Psoas muscle (tissue), 8 donors: Measurements from ENCODE around the gene MGARP. TPM values are rescaled to one million over a fixed set of nuclear protein-coding genes. Genes with fewer than 3 reads are reported as not detected.
A peak's percentile ranks its signal among the peaks of the same experiment; 100 is the strongest.
"Not testable (repeated sequence)": the region's sequence is repeated elsewhere in the genome, so short reads cannot be mapped to it uniquely, and the experiment has no call there.

Source experiments
- ATAC-seq, 4 donors: fragments of 200-7000 bp; cut with Tn5 transposase; one replicate each; pipeline ENCODE4 v1.9.1; 2020; ENCODE audit warnings: moderate library complexity in 3 of 4, mild to moderate bottlenecking in 2 of 4
- DNase-seq, 2 donors: peaks; one replicate each; pipeline ENCODE4 v3.0.0-alpha.2; 2020
- H3K27ac ChIP-seq: fragments of 200-600 bp; one replicate; pipeline ENCODE4 v1.8.0; 2022
- H3K27me3 ChIP-seq, 3 donors: fragments of 200-600 bp in 1 of 3; one replicate each; pipeline versions ENCODE4 v1.6.1 to v1.8.0; 2013 to 2022; ENCODE audit warnings: low read length in 2 of 3, mild to moderate bottlenecking in 2 of 3, moderate library complexity in 1 of 3; ENCODE audit not compliant: insufficient read depth in 3 of 3
- H3K36me3 ChIP-seq, 2 donors: fragments of 200-600 bp in 1 of 2; one replicate each; pipeline versions ENCODE4 v1.6.1 to v1.8.0; 2013 to 2022; ENCODE audit warnings: low read depth in 1 of 2, mild to moderate bottlenecking in 1 of 2, moderate library complexity in 1 of 2; ENCODE audit not compliant: insufficient read depth in 1 of 2
- H3K4me1 ChIP-seq: fragments of 200-600 bp; one replicate; pipeline ENCODE4 v1.8.0; 2022
- H3K4me3 ChIP-seq: fragments of 200-600 bp; one replicate; pipeline ENCODE4 v1.8.0; 2022; ENCODE audit warnings: mild to moderate bottlenecking
- H3K9me3 ChIP-seq: fragments of 200-600 bp; one replicate; pipeline ENCODE4 v1.8.0; 2022
- WGBS, 3 donors: extraction: QIAGEN DNeasy Blood & Tissue Kit; methylation state at CpG; one replicate each; pipeline versions ENCODE4 v1.1.6 to v1.1.7; 2013; 5-methylcytosine and 5-hydroxymethylcytosine counted together
- intact Hi-C, 2 donors: fragments of 100-400 bp; cut with DNase I; formaldehyde crosslinking; loops; one replicate each; pipeline versions ENCODE4 v1.11.0 to v1.14.2; 2022
- long read RNA-seq, 2 donors: library from polyadenylated mRNA; unstranded; transcript quantifications; one replicate each; pipeline ENCODE4 v2.0.0, GENCODE V29; 2021
- polyA plus RNA-seq, 3 donors: library from polyadenylated mRNA; stranded (reverse); fragments of 200-250 nt; gene quantifications; one replicate each; pipeline ENCODE4 v1.2.3, GENCODE V29; 2013
- total RNA-seq, 4 donors: library from RNA; stranded (reverse); fragmentation: NEBNext Ultra II Directional in 2 of 4; extraction: Animal tissue kit (Norgen Biotek cat#: 25700) in 2 of 4; gene quantifications; one replicate each; pipeline versions ENCODE4 v1.2.1 to v1.2.4, GENCODE V29; 2021 to 2023
- TF ChIP-seq, protein P1 (sequence below): fragments of 200-600 bp; IDR thresholded peaks from one replicate; pipeline ENCODE4 v1.8.0; 2022; ENCODE audit warnings: antibody characterized with exemption
- donor health status: healthy with polysubstance abuse.
- donor health status: DM: no; HTN: no; CAD: no; lungs with moderate emphysema.
- donor health status: Bipolar disorder and iron deficiency.
- donor health status: healthy.
- donor health status: DM: yes; HTN: yes; CAD: no.
- donor health status: DM: no; HTN: no; CAD: no.
- donor health status: DM: no; HTN: no; CAD: no.
- donor health status: DM: yes; HTN: yes; CAD: no.

MGARP gene
- total RNA-seq, result 1 to 10 TPM in 1 of 4 donors, under 1 TPM in 2, not detected in 1; 0.26 to 1.0 (median 0.34) TPM
- 1 to 10 TPM in 1 of 3 donors, under 1 TPM in 2; 0.13 to 2.1 (median 0.27) TPM for polyA plus RNA-seq
- long read RNA-seq, donor 1, result 0 reads
- long read RNA-seq, donor 2, result 0 reads

DNA sequence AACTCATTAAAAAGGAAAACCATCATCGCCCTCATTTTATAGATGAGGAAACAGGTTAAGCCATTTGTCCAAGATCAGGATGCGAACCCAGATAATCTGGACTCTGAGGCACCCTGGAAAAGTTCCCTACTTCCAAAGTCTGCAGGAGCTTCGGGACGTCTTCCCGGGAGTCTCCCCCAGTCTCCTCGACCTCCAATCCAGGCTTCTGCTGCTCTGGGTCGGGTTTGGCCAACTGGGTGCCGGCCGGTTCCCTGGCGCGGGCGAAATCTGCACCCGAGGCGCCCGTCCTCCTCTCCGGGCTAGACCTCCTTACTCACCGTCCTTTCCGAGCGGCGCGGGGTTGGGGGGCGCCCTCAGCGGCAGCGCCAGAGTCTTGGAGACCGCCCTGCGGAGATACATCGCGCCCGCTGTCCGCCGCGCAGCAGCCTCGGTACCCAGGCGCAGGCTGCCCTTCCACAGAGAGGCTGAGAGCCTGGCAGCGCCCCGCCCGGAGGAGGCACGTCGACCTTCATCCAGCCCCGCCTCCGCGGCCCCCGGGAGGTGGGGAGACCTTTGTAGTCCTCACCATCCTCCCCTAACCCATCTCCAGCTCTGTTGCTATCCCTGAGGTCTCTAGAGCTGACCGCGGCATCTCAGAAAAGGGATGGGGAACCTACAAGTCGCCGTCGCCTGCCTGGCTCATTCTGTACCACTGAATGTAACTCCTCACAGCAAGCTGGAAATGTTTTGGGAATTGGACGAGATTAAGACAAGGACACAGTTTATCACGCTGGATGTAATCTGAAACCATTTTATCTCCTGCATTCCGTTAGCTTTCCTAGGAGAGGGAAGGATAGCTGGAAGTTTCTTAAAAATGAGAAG lies at the start of gene MGARP:
Gene MGARP (minus strand): TSS at position 466 of the 861 bp plus-strand sequence. CDS start 67 bp downstream, at position 399.
- peak within 1 kb of the TSS; percentile 60 for H3K4me3 ChIP-seq
- H3K9me3 ChIP-seq, result no peaks in the 10 kb centered on the region
- intact Hi-C loops, result loop anchor here in 1 of 2 donors (5.0 kb wide), 1 partner anchor 43 kb away; no protein-coding TSS in a partner anchor
- WGBS, 3 donors, result 9 to 15% (median 10%) methylated on average over 50 to 51 of the region's 51 CpGs
- H3K4me1 ChIP-seq, result no peaks in the 10 kb centered on the region
- TF ChIP-seq, protein P1, sequence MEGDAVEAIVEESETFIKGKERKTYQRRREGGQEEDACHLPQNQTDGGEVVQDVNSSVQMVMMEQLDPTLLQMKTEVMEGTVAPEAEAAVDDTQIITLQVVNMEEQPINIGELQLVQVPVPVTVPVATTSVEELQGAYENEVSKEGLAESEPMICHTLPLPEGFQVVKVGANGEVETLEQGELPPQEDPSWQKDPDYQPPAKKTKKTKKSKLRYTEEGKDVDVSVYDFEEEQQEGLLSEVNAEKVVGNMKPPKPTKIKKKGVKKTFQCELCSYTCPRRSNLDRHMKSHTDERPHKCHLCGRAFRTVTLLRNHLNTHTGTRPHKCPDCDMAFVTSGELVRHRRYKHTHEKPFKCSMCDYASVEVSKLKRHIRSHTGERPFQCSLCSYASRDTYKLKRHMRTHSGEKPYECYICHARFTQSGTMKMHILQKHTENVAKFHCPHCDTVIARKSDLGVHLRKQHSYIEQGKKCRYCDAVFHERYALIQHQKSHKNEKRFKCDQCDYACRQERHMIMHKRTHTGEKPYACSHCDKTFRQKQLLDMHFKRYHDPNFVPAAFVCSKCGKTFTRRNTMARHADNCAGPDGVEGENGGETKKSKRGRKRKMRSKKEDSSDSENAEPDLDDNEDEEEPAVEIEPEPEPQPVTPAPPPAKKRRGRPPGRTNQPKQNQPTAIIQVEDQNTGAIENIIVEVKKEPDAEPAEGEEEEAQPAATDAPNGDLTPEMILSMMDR, result no peak
- H3K27ac ChIP-seq, result no peak within 1 kb of the TSS
- no peaks in the 10 kb centered on the region for H3K36me3 ChIP-seq
- ATAC-seq, result peak in 3 of 4 donors; percentile 36 to 65 (median 38)
- peak in 1 of 2 donors; percentile 31 for DNase-seq
- H3K27me3 ChIP-seq, result peaks cover 0 to 6% (median 2%) of the 10 kb centered on the region in 3 donors

GRCh38 chr4:139329665-139330200 lies 49.7 kb upstream of the MGARP start:
- no peaks in the 10 kb centered on the region for H3K9me3 ChIP-seq
- H3K4me1 ChIP-seq, result peaks cover 8% of the 10 kb centered on the region
- 79 to 91% (median 87%) methylated on average over 4 of the region's 4 CpGs for WGBS, 3 donors
- TF ChIP-seq, protein P1, result no peak
- no peaks in the 10 kb centered on the region for H3K27me3 ChIP-seq
- no peak overlapping the region for H3K27ac ChIP-seq
- no peak overlapping the region for H3K4me3 ChIP-seq
- no peak for DNase-seq
- intact Hi-C loops, result no loop called here
- H3K36me3 ChIP-seq, result peaks cover 0 to 2% of the 10 kb centered on the region in 2 donors
- ATAC-seq, result no peak

DNA sequence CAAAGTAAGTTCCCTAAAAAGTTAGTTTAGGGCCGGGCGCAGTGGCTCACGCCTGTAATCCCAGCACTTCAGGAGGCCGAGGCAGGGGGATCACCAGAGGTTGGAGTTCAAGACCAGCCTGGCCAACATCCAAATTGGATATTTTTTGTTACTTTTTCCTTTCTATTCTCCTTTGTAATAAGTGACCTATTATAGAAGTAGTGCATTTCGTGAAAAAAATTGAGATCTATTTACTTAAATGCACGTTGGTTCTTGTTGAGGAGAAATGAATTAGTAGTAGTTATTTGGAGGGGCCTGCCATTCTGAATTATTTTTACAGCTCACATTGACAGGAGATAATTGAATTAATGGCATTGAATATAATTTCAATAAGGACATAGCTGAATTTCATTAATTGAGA lies 44.6 kb upstream of the MGARP start:
- WGBS, 3 donors, result 79 to 87% (median 82%) methylated on average over 6 of the region's 6 CpGs
- TF ChIP-seq, protein P1, result no peak
- H3K36me3 ChIP-seq, result no peaks in the 10 kb centered on the region
- no peak overlapping the region for H3K27ac ChIP-seq
- no peaks in the 10 kb centered on the region for H3K27me3 ChIP-seq
- DNase-seq (no peak), ATAC-seq (no peak)
- no peak overlapping the region for H3K4me3 ChIP-seq
- intact Hi-C loops, result no loop called here
- H3K9me3 ChIP-seq, result peaks cover under 1% of the 10 kb centered on the region
- H3K4me1 ChIP-seq, result peaks cover 15% of the 10 kb centered on the region

DNA sequence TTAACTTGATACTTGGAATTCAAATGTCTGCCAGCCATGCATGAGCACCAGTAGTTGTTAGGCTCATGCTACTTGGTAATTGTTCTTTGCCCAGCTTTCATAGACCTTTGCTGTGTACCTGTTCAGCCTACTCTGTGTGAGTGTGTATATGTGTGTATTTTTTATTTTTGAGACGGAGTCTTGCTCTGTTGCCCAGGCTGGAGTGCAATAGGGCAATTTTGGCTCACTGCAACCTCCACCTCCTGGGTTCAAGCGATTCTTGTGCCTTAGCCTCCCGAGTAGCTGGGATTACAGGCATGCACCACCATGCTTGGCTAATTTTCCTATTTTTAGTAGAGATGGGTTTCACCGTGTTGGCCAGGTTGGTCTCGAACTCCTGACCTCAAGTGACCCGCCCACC lies 42.5 kb upstream of the MGARP start:
- H3K27ac ChIP-seq, ATAC-seq, H3K9me3 ChIP-seq, H3K27me3 ChIP-seq, H3K4me3 ChIP-seq, DNase-seq, intact Hi-C loops, H3K36me3 ChIP-seq: not testable (repeated sequence)
- H3K4me1 ChIP-seq, result peaks cover 15% of the 10 kb centered on the region
- WGBS, 3 donors, result 79 to 95% (median 82%) methylated on average over 6 of the region's 6 CpGs

GRCh38 chr4:139322070-139322469 lies 42.0 kb upstream of the MGARP start:
- H3K9me3 ChIP-seq, DNase-seq, H3K36me3 ChIP-seq, H3K27me3 ChIP-seq, ATAC-seq, intact Hi-C loops, H3K27ac ChIP-seq, H3K4me3 ChIP-seq: not testable (repeated sequence)
- peaks cover 15% of the 10 kb centered on the region for H3K4me1 ChIP-seq
- 71 to 81% (median 75%) methylated on average over 1 of the region's 1 CpG for WGBS, 3 donors
